ENCODE data around the gene BICD1.

BICD1 gene

GRCh38 chr12:32418903-32419519, 312.4 kb downstream of the BICD1 start:
- no peak for DNase-seq

- no peak for DNase-seq
Measured at GRCh38 chr12:32419520-32419960, 312.9 kb downstream of the BICD1 start.

- DNase-seq = no peak
Measured at GRCh38 chr12:32420356-32420755, 313.7 kb downstream of the BICD1 start.

GRCh38 chr12:32423559-32423958, 316.9 kb downstream of the BICD1 start:
- DNase-seq = no peak

GRCh38 chr12:32431025-32431424, 324.4 kb downstream of the BICD1 start:
- DNase-seq = no peak

All from activated CD4-positive, alpha-beta T cell treated with anti-CD3 and anti-CD28 coated beads for 48 hours (primary cell).